Measurements from ENCODE around the gene LYST.

DNA sequence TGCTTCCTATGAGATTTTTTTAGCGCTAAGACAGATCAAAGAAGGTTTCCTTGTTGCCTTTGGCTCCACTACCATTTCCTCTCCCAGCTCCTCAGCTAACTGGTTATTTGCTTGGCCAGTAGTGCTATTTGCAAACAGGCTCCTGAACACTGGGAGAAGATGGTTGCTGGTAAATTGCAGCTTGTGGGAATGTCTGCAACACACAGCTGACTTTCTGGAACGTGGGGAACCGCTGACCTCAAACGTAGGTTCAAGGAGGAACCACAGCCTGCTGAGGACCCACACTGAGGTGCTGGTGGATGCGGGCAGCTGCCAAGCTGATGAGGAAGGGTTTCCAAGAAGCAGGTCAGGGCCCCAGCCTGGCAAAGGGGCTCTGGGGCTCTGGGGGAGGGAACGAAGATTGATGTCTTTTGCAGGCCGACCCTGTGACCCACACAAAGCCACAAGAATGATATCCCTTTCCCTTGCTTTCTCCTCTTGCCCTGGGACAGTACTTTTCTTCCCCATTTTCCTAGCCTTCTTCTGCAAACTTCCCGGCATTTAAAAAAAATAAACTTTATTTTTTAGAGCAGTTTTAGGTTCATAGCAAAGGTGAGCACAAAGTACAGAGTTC lies 241.9 kb downstream of the LYST start:
- no peak for TF ChIP-seq EP300 (IDR thresholded peaks at IDR 0.05; ENCODE audit: low read depth)
- TF ChIP-seq, protein P1, sequence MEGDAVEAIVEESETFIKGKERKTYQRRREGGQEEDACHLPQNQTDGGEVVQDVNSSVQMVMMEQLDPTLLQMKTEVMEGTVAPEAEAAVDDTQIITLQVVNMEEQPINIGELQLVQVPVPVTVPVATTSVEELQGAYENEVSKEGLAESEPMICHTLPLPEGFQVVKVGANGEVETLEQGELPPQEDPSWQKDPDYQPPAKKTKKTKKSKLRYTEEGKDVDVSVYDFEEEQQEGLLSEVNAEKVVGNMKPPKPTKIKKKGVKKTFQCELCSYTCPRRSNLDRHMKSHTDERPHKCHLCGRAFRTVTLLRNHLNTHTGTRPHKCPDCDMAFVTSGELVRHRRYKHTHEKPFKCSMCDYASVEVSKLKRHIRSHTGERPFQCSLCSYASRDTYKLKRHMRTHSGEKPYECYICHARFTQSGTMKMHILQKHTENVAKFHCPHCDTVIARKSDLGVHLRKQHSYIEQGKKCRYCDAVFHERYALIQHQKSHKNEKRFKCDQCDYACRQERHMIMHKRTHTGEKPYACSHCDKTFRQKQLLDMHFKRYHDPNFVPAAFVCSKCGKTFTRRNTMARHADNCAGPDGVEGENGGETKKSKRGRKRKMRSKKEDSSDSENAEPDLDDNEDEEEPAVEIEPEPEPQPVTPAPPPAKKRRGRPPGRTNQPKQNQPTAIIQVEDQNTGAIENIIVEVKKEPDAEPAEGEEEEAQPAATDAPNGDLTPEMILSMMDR (IDR thresholded peaks at IDR 0.05), result no peak
- TF ChIP-seq POLR2AphosphoS5 (IDR thresholded peaks at IDR 0.05), result no peak
